A673 (cell line): ENCODE data around the gene PEPD.

Experiments
- CTCF ChIP-seq: fragments of 300-800, 200-600 bp; sonication (generic); conservative IDR thresholded peaks from 2 replicates; pipeline ENCODE4 v1.5.1; 2017; ENCODE audit warnings: low read depth, mild to moderate bottlenecking, antibody characterized with exemption, low read length, moderate library complexity, mixed read lengths
- EZH2 ChIP-seq: fragments of 200-600 bp; sonication (generic); IDR thresholded peaks from 2 replicates; pipeline ENCODE4 v1.6.1; 2017; ENCODE audit warnings: borderline replicate concordance, low read depth, mild to moderate bottlenecking, mixed read lengths, antibody characterized with exemption, low read length; ENCODE audit not compliant: poor library complexity, severe bottlenecking

GRCh38 chr19:33503030-33503429 is 18.6 kb downstream of the PEPD start:
- TF ChIP-seq EZH2 (no peak), CTCF (no peak)
